EL (cell line): Measurements from ENCODE around the gene COL26A1.
A peak's percentile ranks its signal among the peaks of the same experiment; 100 is the strongest.

Source experiments
- DNase-seq: peaks from one replicate; pipeline ENCODE4 v3.0.0-alpha.2; 2016

Gene COL26A1

GRCh38 chr7:101537205-101537604 lies 174.5 kb downstream of the COL26A1 start:
- peak; percentile 66 for DNase-seq

GRCh38 chr7:101537935-101538595 lies 175.4 kb downstream of the COL26A1 start:
- no peak for DNase-seq

GRCh38 chr7:101538596-101539459 lies 176.2 kb downstream of the COL26A1 start:
- DNase-seq, result peak; percentile 47

GRCh38 chr7:101539784-101540183 lies 177.1 kb downstream of the COL26A1 start:
- no peak for DNase-seq

GRCh38 chr7:101542527-101543241 lies 180.0 kb downstream of the COL26A1 start:
- DNase-seq, result peak; percentile 34

GRCh38 chr7:101543242-101543766 lies 180.6 kb downstream of the COL26A1 start:
- no peak for DNase-seq

- DNase-seq, result no peak
Observed at GRCh38 chr7:101543846-101544245, 181.2 kb downstream of the COL26A1 start.

GRCh38 chr7:101545441-101546190 lies 182.9 kb downstream of the COL26A1 start:
- DNase-seq, result no peak

GRCh38 chr7:101546308-101546936 lies 183.7 kb downstream of the COL26A1 start:
- no peak for DNase-seq

GRCh38 chr7:101547022-101547915 lies 184.6 kb downstream of the COL26A1 start:
- no peak for DNase-seq

GRCh38 chr7:101547916-101548661 lies 185.4 kb downstream of the COL26A1 start:
- DNase-seq, result no peak

- DNase-seq, result no peak
Observed at GRCh38 chr7:101549734-101550133, 187.1 kb downstream of the COL26A1 start.

GRCh38 chr7:101550641-101551541 lies 188.2 kb downstream of the COL26A1 start:
- DNase-seq, result no peak

- no peak for DNase-seq
Observed at GRCh38 chr7:101553018-101553770, 190.5 kb downstream of the COL26A1 start.

GRCh38 chr7:101553771-101554445 lies 191.2 kb downstream of the COL26A1 start:
- DNase-seq, result no peak

GRCh38 chr7:101554584-101555268 lies 192.1 kb downstream of the COL26A1 start:
- DNase-seq, result no peak
